Activated naive CD4-positive, alpha-beta T cell treated with anti-CD3 and anti-CD28 coated beads, Interleukin-2, amount 50 U/mL, for 72 hours (primary cell): ENCODE measurements around the gene RBKS. TPM values are rescaled to one million over a fixed set of nuclear protein-coding genes. Genes with fewer than 3 reads are reported as not detected.
"Not testable (repeated sequence)": the region's sequence is repeated elsewhere in the genome, so short reads cannot be mapped to it uniquely, and the experiment has no call there.

ENCODE experiments used
- ATAC-seq, 2 donors: fragments of 150-1000 bp; cut with Tn5 transposase; 2 replicates each; pipeline ENCODE4 v1.10.0; 2021; ENCODE audit warnings: mild to moderate bottlenecking in 2 of 2, moderate library complexity in 2 of 2
- DNase-seq, 2 donors: peaks; one replicate each; pipeline ENCODE4 v3.0.0; 2021 to 2022; ENCODE audit warnings: low spot score in 2 of 2
- H3K27ac Mint-ChIP-seq, 2 donors: one replicate each; pipeline ENCODE4 v1.8.0; 2022; ENCODE audit warnings: mild to moderate bottlenecking in 2 of 2, mixed read lengths in 2 of 2
- H3K36me3 Mint-ChIP-seq, 2 donors: one replicate each; pipeline ENCODE4 v1.8.0; 2022; ENCODE audit warnings: mixed read lengths in 2 of 2
- H3K9me3 Mint-ChIP-seq, 2 donors: one replicate each; pipeline ENCODE4 v1.8.0; 2022; ENCODE audit warnings: mixed read lengths in 2 of 2
- total RNA-seq, 2 donors: library from RNA; stranded (reverse); gene quantifications; one replicate each; pipeline ENCODE4 v1.2.3, GENCODE V29; 2022

Gene RBKS
- total RNA-seq, 2 donors from 2014 or later: 1.5 to 12.1 TPM

- Mint-ChIP-seq H3K27ac (no peak overlapping the region), H3K36me3 (peaks cover 15 to 30% of the 10 kb centered on the region in 2 donors), H3K9me3 (peaks cover 5 to 7% of the 10 kb centered on the region in 2 donors)
- no peak for DNase-seq
- no peak for ATAC-seq
Measured at GRCh38 chr2:27887111-27887510, 3.1 kb downstream of the RBKS start.

- DNase-seq: no peak
- ATAC-seq: no peak
- no peak overlapping the region for H3K27ac Mint-ChIP-seq
- peaks cover 4 to 12% of the 10 kb centered on the region in 2 donors for H3K9me3 Mint-ChIP-seq
- H3K36me3 Mint-ChIP-seq: peaks cover 11 to 30% of the 10 kb centered on the region in 2 donors
Measured at GRCh38 chr2:27886322-27886721, 3.9 kb downstream of the RBKS start.

- DNase-seq (no peak), ATAC-seq (no peak)
- Mint-ChIP-seq H3K9me3 (peaks cover 0 to 8% of the 10 kb centered on the region in 2 donors), H3K36me3 (peaks cover 6 to 26% of the 10 kb centered on the region in 2 donors), H3K27ac (no peak overlapping the region)
Measured at GRCh38 chr2:27885661-27886060, 4.5 kb downstream of the RBKS start.

- peak overlapping the region in 1 of 2 donors; percentile 3 for H3K27ac Mint-ChIP-seq
- no peak for ATAC-seq
Measured at GRCh38 chr2:27885234-27885633, 5.0 kb downstream of the RBKS start.

GRCh38 chr2:27884601-27885000 is 5.6 kb downstream of the RBKS start:
- DNase-seq (no peak), ATAC-seq (no peak)
- Mint-ChIP-seq H3K27ac (no peak overlapping the region), H3K36me3 (peaks cover 0 to 31% of the 10 kb centered on the region in 2 donors), H3K9me3 (peaks cover 0 to 10% of the 10 kb centered on the region in 2 donors)

More at GRCh38 chr2:27885234-27885633, 5.0 kb downstream of the RBKS start:
- Mint-ChIP-seq H3K36me3 (peaks cover 4 to 27% of the 10 kb centered on the region in 2 donors), H3K9me3 (peaks cover 0 to 8% of the 10 kb centered on the region in 2 donors)
- no peak for DNase-seq

GRCh38 chr2:27882584-27882922 is 7.6 kb downstream of the RBKS start:
- Mint-ChIP-seq H3K9me3 (peaks cover 0 to 16% of the 10 kb centered on the region in 2 donors), H3K36me3 (peaks cover 0 to 26% of the 10 kb centered on the region in 2 donors)
- ATAC-seq, H3K27ac Mint-ChIP-seq, DNase-seq: not testable (repeated sequence)

- H3K27ac Mint-ChIP-seq, ATAC-seq, DNase-seq: not testable (repeated sequence)
- H3K36me3 Mint-ChIP-seq: peaks cover 0 to 26% of the 10 kb centered on the region in 2 donors
- H3K9me3 Mint-ChIP-seq: peaks cover 0 to 16% of the 10 kb centered on the region in 2 donors
Measured at GRCh38 chr2:27881815-27882583, 8.2 kb downstream of the RBKS start.

GRCh38 chr2:27878825-27879224 is 11.4 kb downstream of the RBKS start:
- ATAC-seq (no peak), DNase-seq (no peak)
- Mint-ChIP-seq H3K36me3 (peaks cover 4 to 32% of the 10 kb centered on the region in 2 donors), H3K27ac (no peak overlapping the region), H3K9me3 (peaks cover 0 to 16% of the 10 kb centered on the region in 2 donors)

GRCh38 chr2:27875089-27875881 is 14.9 kb downstream of the RBKS start:
- peaks cover 0 to 9% of the 10 kb centered on the region in 2 donors for H3K9me3 Mint-ChIP-seq

GRCh38 chr2:27873091-27873490 is 17.1 kb downstream of the RBKS start:
- Mint-ChIP-seq H3K27ac (no peak overlapping the region), H3K36me3 (peaks cover 6 to 12% of the 10 kb centered on the region in 2 donors), H3K9me3 (no peaks in the 10 kb centered on the region)
- DNase-seq (no peak), ATAC-seq (no peak)

More at GRCh38 chr2:27875089-27875881, 14.9 kb downstream of the RBKS start:
- ATAC-seq (no peak), DNase-seq (no peak)
- H3K36me3 Mint-ChIP-seq: peaks cover 10 to 21% of the 10 kb centered on the region in 2 donors
- no peak overlapping the region for H3K27ac Mint-ChIP-seq

GRCh38 chr2:27871802-27872201 is 18.4 kb downstream of the RBKS start:
- H3K9me3 Mint-ChIP-seq: no peaks in the 10 kb centered on the region
- H3K27ac Mint-ChIP-seq: no peak overlapping the region
- DNase-seq (no peak), ATAC-seq (no peak)
- H3K36me3 Mint-ChIP-seq: peaks cover 6 to 12% of the 10 kb centered on the region in 2 donors

GRCh38 chr2:27870724-27871123 is 19.5 kb downstream of the RBKS start:
- no peak for ATAC-seq
- Mint-ChIP-seq H3K27ac (no peak overlapping the region), H3K36me3 (peaks cover 4 to 11% of the 10 kb centered on the region in 2 donors)

GRCh38 chr2:27869763-27870162 is 20.4 kb downstream of the RBKS start:
- H3K27ac Mint-ChIP-seq: no peak overlapping the region
- peaks cover 0 to 8% of the 10 kb centered on the region in 2 donors for H3K36me3 Mint-ChIP-seq
- ATAC-seq: no peak
- DNase-seq: no peak
- H3K9me3 Mint-ChIP-seq: no peaks in the 10 kb centered on the region

More at GRCh38 chr2:27870724-27871123, 19.5 kb downstream of the RBKS start:
- H3K9me3 Mint-ChIP-seq: no peaks in the 10 kb centered on the region
- no peak for DNase-seq

GRCh38 chr2:27866237-27866636 is 23.9 kb downstream of the RBKS start:
- Mint-ChIP-seq H3K36me3 (peaks cover 0 to 8% of the 10 kb centered on the region in 2 donors), H3K9me3 (no peaks in the 10 kb centered on the region)

GRCh38 chr2:27863955-27864354 is 26.2 kb downstream of the RBKS start:
- not testable (repeated sequence) for DNase-seq, H3K9me3 Mint-ChIP-seq, ATAC-seq, H3K36me3 Mint-ChIP-seq, H3K27ac Mint-ChIP-seq

More at GRCh38 chr2:27866237-27866636, 23.9 kb downstream of the RBKS start:
- ATAC-seq (no peak), DNase-seq (no peak)
- H3K27ac Mint-ChIP-seq: no peak overlapping the region

- no peak for ATAC-seq
- H3K9me3 Mint-ChIP-seq: peaks cover 0 to under 1% of the 10 kb centered on the region in 2 donors
- DNase-seq: no peak
Measured at GRCh38 chr2:27863146-27863545, 27.0 kb downstream of the RBKS start.

GRCh38 chr2:27860111-27860510 is 30.1 kb downstream of the RBKS start:
- DNase-seq (no peak), ATAC-seq (peak; percentile 39 to 93)
- Mint-ChIP-seq H3K27ac (peak overlapping the region in 1 of 2 donors; percentile 45), H3K9me3 (peaks cover 0 to 8% of the 10 kb centered on the region in 2 donors), H3K36me3 (peaks cover 0 to 27% of the 10 kb centered on the region in 2 donors)

More at GRCh38 chr2:27863146-27863545, 27.0 kb downstream of the RBKS start:
- Mint-ChIP-seq H3K27ac (no peak overlapping the region), H3K36me3 (peaks cover 0 to 6% of the 10 kb centered on the region in 2 donors)
